HEK293 (cell line): ENCODE measurements around the gene PRR3.

Experiments used
- GLIS2 ChIP-seq: fragments of 450-650 bp; formaldehyde crosslinking; IDR thresholded peaks from 2 replicates; pipeline ENCODE4 v1.5.1; 2016; ENCODE audit warnings: missing biosample characterization, missing genetic modification characterization
- HOXC10 ChIP-seq: sonication (generic); formaldehyde crosslinking; IDR thresholded peaks from 2 replicates; pipeline ENCODE4 v1.8.1; 2023; ENCODE audit warnings: mild to moderate bottlenecking, missing genetic modification reagents
- REPIN1 ChIP-seq: fragments of 450-650 bp; formaldehyde crosslinking; IDR thresholded peaks from 2 replicates; pipeline ENCODE4 v1.5.1; 2017; ENCODE audit warnings: missing biosample characterization, missing genetic modification characterization, low read depth
- TRIM28 ChIP-seq: IDR thresholded peaks from 2 replicates; pipeline ENCODE4 v1.6.1; 2011; ENCODE audit warnings: low read length, control low read depth, borderline replicate concordance
- ZBTB17 ChIP-seq: fragments of 450-650 bp; formaldehyde crosslinking; IDR thresholded peaks from 2 replicates; pipeline ENCODE4 v1.5.1; 2016; ENCODE audit warnings: missing biosample characterization, missing genetic modification characterization
- ZEB2 ChIP-seq: fragments of 450-650 bp; formaldehyde crosslinking; IDR thresholded peaks from 2 replicates; pipeline ENCODE4 v1.5.1; 2016; ENCODE audit warnings: missing biosample characterization, missing genetic modification characterization
- ZIC2 ChIP-seq: fragments of 450-650 bp; formaldehyde crosslinking; IDR thresholded peaks from 2 replicates; pipeline ENCODE4 v1.5.1; 2016; ENCODE audit warnings: missing biosample characterization, missing genetic modification characterization
- ZNF121 ChIP-seq: fragments of 450-650 bp; formaldehyde crosslinking; IDR thresholded peaks from 2 replicates; pipeline ENCODE4 v1.5.1; 2016; ENCODE audit warnings: missing biosample characterization, missing genetic modification characterization
- ZNF133 ChIP-seq: fragments of 450-650 bp; formaldehyde crosslinking; IDR thresholded peaks from 2 replicates; pipeline ENCODE4 v1.5.1; 2016; ENCODE audit warnings: missing biosample characterization, missing genetic modification characterization
- ZNF184 ChIP-seq: fragments of 450-650 bp; IDR thresholded peaks from 2 replicates; pipeline ENCODE4 v1.5.1; 2018; ENCODE audit warnings: missing biosample characterization, mild to moderate bottlenecking, missing genetic modification characterization
- ZNF202 ChIP-seq: fragments of 450-650 bp; formaldehyde crosslinking; IDR thresholded peaks from 2 replicates; pipeline ENCODE4 v1.5.1; 2016; ENCODE audit warnings: missing biosample characterization, missing genetic modification characterization, borderline replicate concordance
- ZNF214 ChIP-seq: fragments of 450-650 bp; formaldehyde crosslinking; IDR thresholded peaks from 2 replicates; pipeline ENCODE4 v1.5.1; 2017; ENCODE audit warnings: missing biosample characterization, mild to moderate bottlenecking, missing genetic modification characterization, borderline replicate concordance
- ZNF24 ChIP-seq: fragments of 450-650 bp; formaldehyde crosslinking; IDR thresholded peaks from 2 replicates; pipeline ENCODE4 v1.5.1; 2016; ENCODE audit warnings: missing biosample characterization, missing genetic modification characterization
- ZNF311 ChIP-seq: fragments of 450-650 bp; formaldehyde crosslinking; IDR thresholded peaks from 2 replicates; pipeline ENCODE4 v1.5.1; 2017; ENCODE audit warnings: missing biosample characterization, missing genetic modification characterization, borderline replicate concordance
- ZNF324 ChIP-seq: fragments of 450-650 bp; formaldehyde crosslinking; IDR thresholded peaks from 2 replicates; pipeline ENCODE4 v1.5.1; 2016; ENCODE audit warnings: missing biosample characterization, missing genetic modification characterization
- ZNF354C ChIP-seq: fragments of 450-650 bp; formaldehyde crosslinking; IDR thresholded peaks from 2 replicates; pipeline ENCODE4 v1.5.1; 2016; ENCODE audit warnings: missing biosample characterization, missing genetic modification characterization, low read depth, borderline replicate concordance
- ZNF48 ChIP-seq: fragments of 450-650 bp; formaldehyde crosslinking; IDR thresholded peaks from 2 replicates; pipeline ENCODE4 v1.5.1; 2016; ENCODE audit warnings: missing biosample characterization, missing genetic modification characterization
- ZNF514 ChIP-seq: fragments of 450-650 bp; formaldehyde crosslinking; IDR thresholded peaks from 2 replicates; pipeline ENCODE4 v1.5.1; 2016; ENCODE audit warnings: missing biosample characterization, missing genetic modification characterization
- ZNF521 ChIP-seq: fragments of 450-650 bp; formaldehyde crosslinking; IDR thresholded peaks from 2 replicates; pipeline ENCODE4 v1.5.1; 2017; ENCODE audit warnings: missing biosample characterization, mild to moderate bottlenecking, missing genetic modification characterization
- ZNF529 ChIP-seq: fragments of 450-650 bp; formaldehyde crosslinking; IDR thresholded peaks from 2 replicates; pipeline ENCODE4 v1.5.1; 2017; ENCODE audit warnings: missing genetic modification characterization, missing biosample characterization; ENCODE audit not compliant: insufficient replicate concordance
- ZNF558 ChIP-seq: fragments of 450-650 bp; formaldehyde crosslinking; IDR thresholded peaks from 2 replicates; pipeline ENCODE4 v1.5.1; 2016; ENCODE audit warnings: missing biosample characterization, missing genetic modification characterization
- ZNF596 ChIP-seq: fragments of 450-650 bp; IDR thresholded peaks from 2 replicates; pipeline ENCODE4 v1.5.0; 2018; ENCODE audit warnings: missing biosample characterization, mild to moderate bottlenecking, missing genetic modification characterization, moderate library complexity
- ZNF610 ChIP-seq: fragments of 450-650 bp; formaldehyde crosslinking; IDR thresholded peaks from 2 replicates; pipeline ENCODE4 v1.5.1; 2016; ENCODE audit warnings: missing biosample characterization, missing genetic modification characterization, borderline replicate concordance
- ZNF621 ChIP-seq: fragments of 450-650 bp; formaldehyde crosslinking; IDR thresholded peaks from 2 replicates; pipeline ENCODE4 v1.5.1; 2017; ENCODE audit warnings: missing biosample characterization, missing genetic modification characterization
- ZNF654 ChIP-seq: fragments of 450-650 bp; formaldehyde crosslinking; IDR thresholded peaks from 2 replicates; pipeline ENCODE4 v1.5.1; 2016; ENCODE audit warnings: low read depth, missing biosample characterization, missing genetic modification characterization
- ZNF677 ChIP-seq: fragments of 450-650 bp; IDR thresholded peaks from 2 replicates; pipeline ENCODE4 v1.5.0; 2018; ENCODE audit warnings: missing biosample characterization, mild to moderate bottlenecking, missing genetic modification characterization, moderate library complexity
- ZNF776 ChIP-seq: fragments of 450-650 bp; formaldehyde crosslinking; IDR thresholded peaks from 2 replicates; pipeline ENCODE4 v1.5.0; 2017; ENCODE audit warnings: missing biosample characterization, missing genetic modification characterization, borderline replicate concordance
- TF ChIP-seq, protein P1 (sequence below): fragments of 450-650 bp; formaldehyde crosslinking; IDR thresholded peaks from 2 replicates; pipeline ENCODE4; 2016; ENCODE audit warnings: missing biosample characterization, missing genetic modification characterization
- TF ChIP-seq, protein P2 (sequence below): fragments of 450-650 bp; formaldehyde crosslinking; IDR thresholded peaks from 2 replicates; pipeline ENCODE4 v1.5.1; 2017; ENCODE audit warnings: missing biosample characterization, mild to moderate bottlenecking, missing genetic modification characterization, moderate library complexity
- TF ChIP-seq, protein P3 (sequence below): fragments of 450-650 bp; IDR thresholded peaks from 2 replicates; pipeline ENCODE4 v1.5.1; 2018; ENCODE audit warnings: missing biosample characterization, mild to moderate bottlenecking, missing genetic modification characterization
- TF ChIP-seq, protein P4 (sequence below): fragments of 450-650 bp; formaldehyde crosslinking; IDR thresholded peaks from 2 replicates; pipeline ENCODE4 v1.5.1; 2016; ENCODE audit warnings: missing biosample characterization, missing genetic modification characterization
- TF ChIP-seq, protein P5 (sequence below): IDR thresholded peaks from 2 replicates; pipeline ENCODE4 v1.6.1; 2011; ENCODE audit warnings: mild to moderate bottlenecking, low read depth, low read length, borderline replicate concordance

The PRR3 gene

DNA sequence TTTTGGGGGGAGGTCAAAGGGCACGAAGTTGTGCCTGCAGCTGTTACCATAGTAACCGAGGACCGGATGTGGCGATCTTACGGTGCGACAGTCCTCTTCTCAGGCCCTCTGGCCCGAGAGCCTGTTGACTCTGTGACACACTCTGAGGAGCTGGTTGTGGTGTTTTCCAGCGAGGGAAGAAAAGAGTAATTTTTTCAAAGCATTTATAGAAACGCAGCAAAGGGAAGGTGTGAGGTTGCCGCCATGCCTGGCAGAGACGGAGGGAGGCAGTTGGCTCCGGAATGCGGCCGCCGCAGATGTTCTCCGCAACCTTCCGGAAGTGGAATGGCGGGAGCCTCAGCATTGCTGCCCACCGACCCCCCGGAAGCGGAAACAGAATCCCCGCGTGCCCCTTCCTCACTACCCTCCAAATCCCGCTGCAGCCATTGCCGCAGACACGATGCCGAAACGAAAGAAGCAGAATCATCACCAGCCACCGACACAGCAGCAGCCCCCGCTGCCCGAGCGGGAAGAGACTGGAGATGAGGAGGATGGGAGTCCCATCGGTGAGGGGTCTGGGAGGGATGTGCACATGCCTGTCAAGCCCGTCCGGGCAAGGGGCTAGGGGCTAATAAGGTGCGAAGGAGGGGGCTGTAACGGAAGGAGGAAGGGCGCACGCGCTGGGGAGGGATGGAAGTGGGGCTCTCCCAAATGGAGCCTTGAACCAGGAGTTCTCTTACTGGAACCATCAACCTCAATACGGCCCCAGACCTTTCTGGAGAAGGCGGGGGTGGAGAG lies at the start of gene PRR3 (continued):
- TF ChIP-seq, protein P1, sequence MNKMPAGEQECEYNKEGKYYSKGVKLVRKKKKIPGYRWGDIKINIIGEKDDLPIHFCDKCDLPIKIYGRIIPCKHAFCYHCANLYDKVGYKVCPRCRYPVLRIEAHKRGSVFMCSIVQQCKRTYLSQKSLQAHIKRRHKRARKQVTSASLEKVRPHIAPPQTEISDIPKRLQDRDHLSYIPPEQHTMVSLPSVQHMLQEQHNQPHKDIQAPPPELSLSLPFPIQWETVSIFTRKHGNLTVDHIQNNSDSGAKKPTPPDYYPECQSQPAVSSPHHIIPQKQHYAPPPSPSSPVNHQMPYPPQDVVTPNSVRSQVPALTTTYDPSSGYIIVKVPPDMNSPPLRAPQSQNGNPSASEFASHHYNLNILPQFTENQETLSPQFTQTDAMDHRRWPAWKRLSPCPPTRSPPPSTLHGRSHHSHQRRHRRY (tag by site-specific recombination): no peak
- TF ChIP-seq HOXC10 (CRISPR knock-in tag) (no peak), ZNF311 (tag by site-specific recombination) (no peak), ZBTB17 (peak; percentile 75), ZNF354C (tag by site-specific recombination) (no peak), ZNF521 (tag by site-specific recombination) (no peak), ZNF48 (tag by site-specific recombination) (no peak), ZNF529 (tag by site-specific recombination) (no peak), TRIM28 (no peak), ZNF610 (tag by site-specific recombination) (peak; percentile 46; the same call in 1 of the 2 replicates), ZNF202 (tag by site-specific recombination) (no peak), ZNF121 (tag by site-specific recombination) (peak; percentile 54; the same call in 1 of the 2 replicates), ZIC2 (no peak), ZNF654 (tag by site-specific recombination) (no peak), ZEB2 (tag by site-specific recombination) (no peak), ZNF776 (tag by site-specific recombination) (no peak), ZNF596 (tag by site-specific recombination) (no peak), ZNF621 (tag by site-specific recombination) (no peak), GLIS2 (peak; percentile 73), ZNF677 (tag by site-specific recombination) (no peak), REPIN1 (tag by site-specific recombination) (no peak), ZNF558 (tag by site-specific recombination) (no peak), ZNF133 (tag by site-specific recombination) (no peak), ZNF184 (tag by site-specific recombination) (no peak), ZNF24 (peak; percentile 74; the same call in 1 of the 2 replicates), ZNF214 (tag by site-specific recombination) (no peak), ZNF514 (tag by site-specific recombination) (no peak), ZNF324 (peak; percentile 63)
- TF ChIP-seq, protein P2, sequence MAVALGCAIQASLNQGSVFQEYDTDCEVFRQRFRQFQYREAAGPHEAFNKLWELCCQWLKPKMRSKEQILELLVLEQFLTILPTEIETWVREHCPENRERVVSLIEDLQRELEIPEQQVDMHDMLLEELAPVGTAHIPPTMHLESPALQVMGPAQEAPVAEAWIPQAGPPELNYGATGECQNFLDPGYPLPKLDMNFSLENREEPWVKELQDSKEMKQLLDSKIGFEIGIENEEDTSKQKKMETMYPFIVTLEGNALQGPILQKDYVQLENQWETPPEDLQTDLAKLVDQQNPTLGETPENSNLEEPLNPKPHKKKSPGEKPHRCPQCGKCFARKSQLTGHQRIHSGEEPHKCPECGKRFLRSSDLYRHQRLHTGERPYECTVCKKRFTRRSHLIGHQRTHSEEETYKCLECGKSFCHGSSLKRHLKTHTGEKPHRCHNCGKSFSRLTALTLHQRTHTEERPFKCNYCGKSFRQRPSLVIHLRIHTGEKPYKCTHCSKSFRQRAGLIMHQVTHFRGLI (tag by site-specific recombination): no peak
- TF ChIP-seq, protein P3, sequence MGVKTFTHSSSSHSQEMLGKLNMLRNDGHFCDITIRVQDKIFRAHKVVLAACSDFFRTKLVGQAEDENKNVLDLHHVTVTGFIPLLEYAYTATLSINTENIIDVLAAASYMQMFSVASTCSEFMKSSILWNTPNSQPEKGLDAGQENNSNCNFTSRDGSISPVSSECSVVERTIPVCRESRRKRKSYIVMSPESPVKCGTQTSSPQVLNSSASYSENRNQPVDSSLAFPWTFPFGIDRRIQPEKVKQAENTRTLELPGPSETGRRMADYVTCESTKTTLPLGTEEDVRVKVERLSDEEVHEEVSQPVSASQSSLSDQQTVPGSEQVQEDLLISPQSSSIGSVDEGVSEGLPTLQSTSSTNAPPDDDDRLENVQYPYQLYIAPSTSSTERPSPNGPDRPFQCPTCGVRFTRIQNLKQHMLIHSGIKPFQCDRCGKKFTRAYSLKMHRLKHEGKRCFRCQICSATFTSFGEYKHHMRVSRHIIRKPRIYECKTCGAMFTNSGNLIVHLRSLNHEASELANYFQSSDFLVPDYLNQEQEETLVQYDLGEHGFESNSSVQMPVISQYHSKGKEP (tag by site-specific recombination): peak; percentile 66; the same call in 1 of the 2 replicates
- TF ChIP-seq, protein P4, sequence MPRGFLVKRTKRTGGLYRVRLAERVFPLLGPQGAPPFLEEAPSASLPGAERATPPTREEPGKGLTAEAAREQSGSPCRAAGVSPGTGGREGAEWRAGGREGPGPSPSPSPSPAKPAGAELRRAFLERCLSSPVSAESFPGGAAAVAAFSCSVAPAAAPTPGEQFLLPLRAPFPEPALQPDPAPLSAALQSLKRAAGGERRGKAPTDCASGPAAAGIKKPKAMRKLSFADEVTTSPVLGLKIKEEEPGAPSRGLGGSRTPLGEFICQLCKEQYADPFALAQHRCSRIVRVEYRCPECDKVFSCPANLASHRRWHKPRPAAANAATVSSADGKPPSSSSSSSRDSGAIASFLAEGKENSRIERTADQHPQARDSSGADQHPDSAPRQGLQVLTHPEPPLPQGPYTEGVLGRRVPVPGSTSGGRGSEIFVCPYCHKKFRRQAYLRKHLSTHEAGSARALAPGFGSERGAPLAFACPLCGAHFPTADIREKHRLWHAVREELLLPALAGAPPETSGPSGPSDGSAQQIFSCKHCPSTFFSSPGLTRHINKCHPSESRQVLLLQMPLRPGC (tag by site-specific recombination): peak; percentile 72
- TF ChIP-seq, protein P5, sequence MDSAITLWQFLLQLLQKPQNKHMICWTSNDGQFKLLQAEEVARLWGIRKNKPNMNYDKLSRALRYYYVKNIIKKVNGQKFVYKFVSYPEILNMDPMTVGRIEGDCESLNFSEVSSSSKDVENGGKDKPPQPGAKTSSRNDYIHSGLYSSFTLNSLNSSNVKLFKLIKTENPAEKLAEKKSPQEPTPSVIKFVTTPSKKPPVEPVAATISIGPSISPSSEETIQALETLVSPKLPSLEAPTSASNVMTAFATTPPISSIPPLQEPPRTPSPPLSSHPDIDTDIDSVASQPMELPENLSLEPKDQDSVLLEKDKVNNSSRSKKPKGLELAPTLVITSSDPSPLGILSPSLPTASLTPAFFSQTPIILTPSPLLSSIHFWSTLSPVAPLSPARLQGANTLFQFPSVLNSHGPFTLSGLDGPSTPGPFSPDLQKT: no peak
